A172 (cell line): ENCODE results near the gene MCM6. TPM values are rescaled to one million over a fixed set of nuclear protein-coding genes. Genes with fewer than 3 reads are reported as not detected.
A peak's percentile ranks its signal among the peaks of the same experiment; 100 is the strongest.
"Not testable (repeated sequence)": the region's sequence is repeated elsewhere in the genome, so short reads cannot be mapped to it uniquely, and the experiment has no call there.

Experiments
- DNase-seq: peaks from one replicate; pipeline ENCODE4 v3.0.0-alpha.2; 2015; ENCODE audit warnings: low spot score
- total RNA-seq: library from RNA; depleted of rRNA; stranded (reverse); fragments of >200 nt; shearing (Covaris generic); gene quantifications from 2 replicates; pipeline ENCODE4 v1.2.3, GENCODE V29; 2014; rRNA removed

The MCM6 gene
- 38.9 and 39.1 TPM in 2 replicates for total RNA-seq

- peak; percentile 98 for DNase-seq
Measured at GRCh38 chr2:135876066-135876711, at the start of gene MCM6. Gene MCM6, minus strand, starts transcription at chr2:135876443. Its CDS starts 78 bp downstream, at chr2:135876365.

DNA sequence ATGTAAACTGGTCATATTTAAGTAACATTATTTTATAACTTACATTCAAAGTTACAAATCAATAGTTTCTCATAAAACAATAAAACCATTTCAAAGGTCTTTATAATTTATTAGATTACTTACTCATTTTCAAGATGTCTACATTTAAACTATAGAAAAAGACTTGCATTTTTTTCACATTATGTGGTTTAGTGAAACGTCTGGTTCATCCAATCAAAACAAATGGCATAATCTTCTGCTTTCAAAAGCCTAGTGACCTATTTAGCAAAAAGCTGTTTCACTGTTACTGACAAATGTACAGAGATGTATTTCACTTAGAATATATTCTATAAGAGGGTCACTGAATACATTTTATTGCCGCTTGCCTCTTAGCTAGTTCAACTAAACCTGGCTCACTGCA is 49.3 kb upstream of the MCM6 start:
- DNase-seq: no peak

- peak; percentile 40 for DNase-seq
Measured at GRCh38 chr2:135916207-135916606, 40.0 kb upstream of the MCM6 start.

DNA sequence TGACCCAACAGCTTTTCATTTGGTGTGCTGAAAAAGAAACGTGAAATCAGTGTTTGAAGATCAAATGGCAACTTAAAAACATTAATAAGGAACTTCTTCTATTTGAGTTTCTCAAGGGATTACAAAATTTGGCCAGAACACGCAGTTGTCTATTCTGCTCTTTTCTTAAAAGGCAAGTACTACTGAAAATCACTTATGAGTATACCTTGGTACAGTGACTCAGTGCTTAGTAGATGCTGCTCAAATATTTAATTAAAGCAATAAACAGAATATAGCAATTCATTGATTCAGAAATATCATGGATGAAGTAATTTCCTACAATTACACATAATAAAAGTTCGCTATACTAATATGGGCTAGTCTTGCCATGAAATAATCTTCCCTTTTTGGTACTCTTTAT is 38.2 kb upstream of the MCM6 start:
- no peak for DNase-seq

DNA sequence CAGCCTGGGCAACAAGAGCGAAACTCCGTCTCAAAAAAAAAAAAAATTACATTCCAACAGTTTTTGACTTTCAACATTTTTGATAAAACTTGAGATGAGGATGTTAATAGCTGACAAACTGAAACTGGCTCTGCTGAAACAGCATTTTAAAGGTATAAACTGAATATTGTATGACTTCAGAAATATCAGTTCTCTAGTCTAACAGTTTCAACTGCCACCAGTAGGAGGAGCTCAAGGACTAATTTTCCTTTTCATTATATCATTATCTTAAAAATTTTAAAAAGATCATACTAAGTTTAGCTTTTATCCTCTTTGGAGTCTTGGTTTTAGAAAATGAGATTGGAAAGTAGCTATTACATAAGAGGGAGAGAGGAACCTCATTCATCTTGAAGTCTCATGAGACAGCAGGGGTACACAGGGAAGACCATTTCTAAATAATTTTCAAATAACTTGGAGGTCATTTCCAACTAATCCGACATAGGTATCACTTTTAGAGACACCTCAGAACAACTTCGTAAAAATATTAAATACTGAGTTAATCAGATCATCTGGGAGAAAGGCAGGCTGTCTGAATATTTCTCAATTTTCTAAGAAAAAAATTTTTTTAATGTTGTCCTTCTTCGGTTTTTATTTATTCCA is 37.6 kb upstream of the MCM6 start:
- DNase-seq: peak; percentile 55

DNA sequence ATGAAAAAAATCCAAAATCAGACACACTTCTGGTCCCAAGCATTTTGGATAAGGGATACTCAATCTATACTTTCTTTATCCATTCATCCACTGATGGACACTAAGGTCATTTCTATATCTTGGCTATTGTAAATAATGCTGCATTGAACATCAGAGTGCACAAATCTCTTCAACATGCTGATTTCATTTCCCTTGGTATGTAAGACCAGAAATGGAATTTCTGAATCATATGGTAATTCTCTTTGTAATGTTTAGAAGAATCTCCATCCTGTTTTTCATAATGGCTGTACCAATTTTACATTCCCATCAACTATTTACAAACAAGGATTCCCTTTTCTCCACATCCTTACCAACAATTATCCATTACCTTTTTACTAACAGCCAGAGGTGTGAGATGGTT is 33.7 kb upstream of the MCM6 start:
- DNase-seq: no peak

- DNase-seq: no peak
Measured at GRCh38 chr2:135905679-135906078, 29.4 kb upstream of the MCM6 start.

DNA sequence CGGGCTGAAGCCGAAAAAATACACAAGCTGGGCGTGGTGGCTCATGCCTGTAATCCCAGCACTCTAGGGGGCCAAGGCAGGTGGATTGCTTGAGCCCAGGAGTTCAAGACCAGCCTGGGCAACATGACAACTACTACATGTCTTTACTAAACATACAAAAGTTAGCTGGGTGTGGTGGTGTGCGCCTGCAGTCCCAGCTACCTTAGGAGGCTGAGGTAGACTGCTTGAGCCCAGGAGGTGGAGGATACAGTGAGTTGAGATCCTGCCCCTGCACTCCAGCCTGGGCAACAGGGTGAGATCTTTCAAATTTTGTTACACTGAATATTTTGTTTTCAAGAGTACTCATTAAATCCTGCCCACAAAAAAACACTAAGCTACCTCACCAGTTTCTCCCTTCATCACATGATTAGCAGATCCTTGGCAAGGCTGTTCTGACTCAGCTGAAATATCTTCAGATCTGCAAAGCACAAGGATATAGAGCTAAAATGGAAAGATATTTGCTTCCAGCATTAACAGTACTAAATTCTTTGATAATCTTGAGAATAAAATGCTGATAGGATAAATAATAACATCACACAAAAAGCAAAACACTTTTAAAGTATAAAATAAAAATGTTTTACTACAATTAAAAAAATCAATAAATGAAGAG is 28.2 kb upstream of the MCM6 start:
- DNase-seq: peak; percentile 61

DNA sequence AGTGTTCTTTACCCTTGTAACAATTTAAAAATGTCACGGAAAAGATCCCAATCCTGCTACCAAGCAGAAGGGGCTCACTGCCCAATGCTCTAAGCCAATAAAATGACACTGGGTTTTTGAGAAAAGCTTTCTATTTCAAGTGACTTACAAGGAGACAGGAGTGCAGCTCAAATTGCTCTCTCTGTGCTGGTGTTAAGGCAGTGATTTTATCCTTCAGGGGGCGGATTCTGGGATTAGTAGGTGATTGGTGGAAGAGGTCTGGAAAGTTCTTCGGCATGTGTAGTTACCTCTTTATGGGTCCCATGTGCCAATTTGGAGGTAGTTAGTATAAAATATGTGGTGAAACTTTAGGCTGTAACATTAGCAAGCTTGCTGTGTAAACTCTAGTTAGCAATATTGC is 27.4 kb upstream of the MCM6 start:
- DNase-seq: no peak

DNA sequence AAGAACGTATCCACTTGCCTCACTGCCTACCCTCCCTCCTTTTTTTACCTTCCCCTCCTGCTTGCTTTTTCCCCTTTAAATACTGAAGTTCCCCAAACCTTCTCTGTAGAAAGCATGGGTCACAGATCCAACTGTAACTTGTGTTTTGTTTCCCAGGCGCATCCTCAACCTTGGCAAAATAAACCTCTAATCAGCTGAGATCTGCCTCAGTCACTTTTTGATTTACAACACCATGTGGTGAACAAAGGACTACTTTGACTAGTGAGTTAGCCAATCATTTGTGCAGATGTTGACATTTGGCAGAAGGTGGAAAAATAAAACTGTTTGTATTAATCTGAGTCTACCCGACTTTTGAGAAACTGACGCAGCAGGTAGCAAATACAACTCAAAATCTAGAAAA is 23.3 kb upstream of the MCM6 start:
- no peak for DNase-seq

- DNase-seq: no peak
Measured at GRCh38 chr2:135898234-135898786, 22.1 kb upstream of the MCM6 start.

GRCh38 chr2:135894930-135895329 is 18.7 kb upstream of the MCM6 start:
- no peak for DNase-seq

DNA sequence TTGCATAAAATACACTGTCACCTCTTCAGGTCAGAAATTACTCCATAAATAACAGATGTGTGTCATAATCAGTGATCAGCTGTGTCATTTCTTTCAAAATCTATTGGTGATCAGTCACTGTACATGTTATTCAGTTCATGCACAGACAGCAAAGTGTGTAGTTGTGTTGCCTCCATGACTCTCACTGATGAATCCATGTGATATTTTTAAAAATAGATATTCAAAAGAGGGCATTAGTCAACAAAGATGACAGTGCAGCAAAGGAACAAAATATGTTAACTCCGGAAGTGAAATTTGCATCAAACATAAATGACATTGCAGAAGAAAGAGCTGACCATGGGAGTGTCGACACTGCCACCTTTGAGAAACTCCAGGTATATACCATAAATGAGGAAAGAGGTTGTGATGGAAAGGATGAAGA is 17.1 kb upstream of the MCM6 start:
- no peak for DNase-seq

DNA sequence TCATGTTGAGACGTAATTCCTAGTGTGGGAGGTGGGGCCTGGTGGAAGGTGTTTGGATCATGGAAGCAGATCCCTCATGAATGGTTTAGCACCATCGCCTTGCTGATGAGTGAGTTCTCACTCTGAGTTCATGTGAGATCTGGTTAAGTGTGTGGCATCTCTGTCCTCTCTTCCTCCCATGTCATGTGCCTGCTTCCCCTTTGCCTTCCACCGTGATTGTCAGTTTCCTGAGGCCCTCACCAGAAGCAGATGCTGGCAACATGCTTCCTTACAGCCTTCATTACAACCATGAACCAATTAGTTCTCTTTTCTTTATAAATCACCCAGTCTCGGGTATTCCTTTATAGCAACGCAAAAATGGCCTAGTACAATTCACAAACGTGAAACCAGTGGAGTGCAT is 14.6 kb upstream of the MCM6 start:
- no peak for DNase-seq

- DNase-seq: no peak
Measured at GRCh38 chr2:135890149-135890548, 13.9 kb upstream of the MCM6 start.

DNA sequence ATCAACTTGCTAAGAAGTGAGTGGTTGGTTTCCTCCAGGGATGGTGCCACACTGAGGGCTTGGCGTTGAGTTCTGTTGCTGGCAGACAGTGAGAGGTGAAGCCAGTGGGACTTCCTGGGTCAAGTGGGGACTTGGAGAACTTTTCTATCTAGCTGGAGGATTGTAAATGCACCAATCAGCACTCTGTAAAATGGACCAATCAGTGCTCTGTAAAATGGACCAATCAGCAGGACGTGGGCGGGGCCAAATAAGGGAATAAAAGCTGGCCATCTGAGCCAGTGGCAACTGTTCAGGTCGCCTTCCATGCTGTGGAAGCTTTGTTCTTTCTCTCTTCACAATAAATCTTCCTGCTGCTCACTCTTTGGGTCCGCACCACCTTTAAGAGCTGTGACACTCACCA is 12.3 kb upstream of the MCM6 start:
- not testable (repeated sequence) for DNase-seq

DNA sequence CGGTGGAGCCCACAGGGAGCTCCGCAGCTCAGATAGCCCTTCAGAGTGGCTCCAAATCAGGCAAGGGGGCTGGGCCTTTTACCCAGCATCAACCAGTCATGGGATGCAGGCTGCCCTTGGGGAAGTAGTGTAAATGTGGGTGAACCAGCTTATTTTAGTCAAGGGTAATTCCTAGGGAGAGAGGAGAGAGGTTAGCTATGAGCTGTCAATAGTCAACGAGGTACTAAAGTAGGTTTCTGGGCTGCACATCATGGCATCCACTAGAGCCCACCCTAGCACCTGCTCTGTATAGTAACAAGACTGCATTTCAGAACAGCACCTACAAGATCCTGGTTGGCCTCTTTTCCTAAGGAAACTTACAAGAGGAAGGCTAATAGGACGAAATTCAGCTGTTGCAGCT is 9.5 kb upstream of the MCM6 start:
- no peak for DNase-seq

GRCh38 chr2:135882415-135882814 is 6.2 kb upstream of the MCM6 start:
- no peak for DNase-seq

DNA sequence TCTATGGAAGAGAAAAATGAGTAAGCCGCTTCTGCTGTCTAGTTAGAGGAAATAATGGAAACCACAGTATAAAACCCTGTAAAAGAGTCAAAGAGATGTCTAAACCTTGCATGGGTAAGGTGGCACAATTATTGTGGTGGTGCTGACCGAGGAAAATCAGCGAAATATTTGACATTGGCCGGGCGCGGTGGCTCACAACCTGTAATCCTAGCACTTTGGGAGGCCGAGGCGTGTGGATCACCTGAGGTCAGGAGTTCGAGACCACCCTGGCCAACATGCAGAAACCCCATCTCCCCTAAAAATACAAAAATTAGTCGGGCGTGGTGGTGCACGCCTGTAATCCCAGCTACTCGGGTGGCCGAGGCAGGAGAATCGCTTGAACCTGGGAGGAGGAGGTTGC is 527 bp upstream of the MCM6 start:
- not testable (repeated sequence) for DNase-seq

DNA sequence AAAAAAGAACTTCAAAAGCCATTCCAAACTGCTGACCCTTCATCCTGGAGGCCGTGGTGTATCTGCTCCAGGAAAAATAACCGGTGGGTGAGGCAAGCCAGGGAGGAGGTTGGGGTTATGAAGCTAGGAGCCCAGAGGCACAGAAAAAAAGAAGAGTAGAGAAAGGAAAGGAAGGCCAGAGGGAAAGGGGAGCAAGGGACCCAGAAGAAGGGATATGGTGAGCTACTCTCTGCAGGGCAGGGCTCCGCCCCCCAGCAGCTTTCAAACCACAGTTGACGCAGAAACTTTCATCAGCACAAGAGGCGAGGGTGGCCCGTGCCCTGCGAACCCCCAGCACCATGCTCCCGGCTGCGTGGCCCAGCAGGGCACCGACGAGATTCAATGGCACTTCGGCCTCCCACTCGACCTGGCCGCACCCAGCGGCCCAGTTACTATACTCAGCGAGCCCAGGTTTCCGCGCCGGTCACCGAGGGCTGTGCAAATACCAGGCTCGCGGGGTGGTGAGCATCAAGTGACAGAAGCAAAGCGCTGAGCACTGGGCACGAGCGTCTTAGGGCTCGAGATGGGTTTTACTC is 665 bp downstream of the MCM6 start:
- DNase-seq: peak; percentile 46

- DNase-seq: no peak
Measured at GRCh38 chr2:135874777-135875365, 1.4 kb downstream of the MCM6 start.

DNA sequence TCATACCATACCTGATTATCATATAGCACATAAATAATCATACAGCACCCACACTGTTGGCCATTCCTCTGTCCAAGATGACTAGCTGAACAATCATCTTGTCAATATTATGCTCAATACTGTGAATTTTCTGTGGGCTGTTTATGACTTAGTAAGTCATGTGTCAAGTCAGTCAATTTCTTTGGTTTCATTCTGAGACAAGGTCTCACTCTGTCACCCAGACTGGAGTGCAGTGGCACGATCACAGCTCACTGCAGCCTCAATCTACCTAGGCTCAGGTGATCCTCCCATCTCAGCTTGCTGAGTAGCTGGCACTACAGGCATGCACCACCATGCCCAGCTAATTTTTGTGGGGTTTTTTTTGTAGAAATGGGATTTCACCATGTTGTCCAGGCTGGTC is 5.7 kb downstream of the MCM6 start:
- no peak for DNase-seq
